Loucy (cell line): Measurements from ENCODE around the gene MCF2L.

Experiments
- H2AFZ ChIP-seq: fragments of 200-600 bp; sonication (generic); 2 replicates; pipeline ENCODE4 v1.6.0; 2016; ENCODE audit warnings: antibody characterized with exemption, mild to moderate bottlenecking, low read length, moderate library complexity
- H3F3A ChIP-seq: fragments of 200-600 bp; 2 replicates; pipeline ENCODE4 v1.6.0; 2016; ENCODE audit warnings: antibody characterized with exemption, low read depth, mild to moderate bottlenecking
- H3K27me3 ChIP-seq: fragments of 200-600 bp; sonication (generic); 2 replicates; pipeline ENCODE4 v1.6.1; 2014; ENCODE audit warnings: low read length, mild to moderate bottlenecking; ENCODE audit not compliant: insufficient read depth, poor library complexity, severe bottlenecking
- H3K36me3 ChIP-seq: fragments of 200-600 bp; sonication (generic); 2 replicates; pipeline ENCODE4 v1.6.1; 2016; ENCODE audit warnings: low read length; ENCODE audit not compliant: insufficient read depth
- H3K4me1 ChIP-seq: fragments of 200-600 bp; sonication (generic); 2 replicates; pipeline ENCODE4 v1.5.1; 2014; ENCODE audit warnings: low read length, mild to moderate bottlenecking; ENCODE audit not compliant: insufficient read depth, poor library complexity, severe bottlenecking
- H3K4me2 ChIP-seq: fragments of 200-600 bp; sonication (generic); 2 replicates; pipeline ENCODE4 v1.6.0; 2014; ENCODE audit warnings: antibody characterized with exemption, low read length, low read depth, mild to moderate bottlenecking; ENCODE audit not compliant: poor library complexity, severe bottlenecking
- H3K4me3 ChIP-seq: fragments of 200-600 bp; sonication (generic); 2 replicates; pipeline ENCODE4 v1.5.1; 2014; ENCODE audit warnings: low read length, mild to moderate bottlenecking, mixed read lengths; ENCODE audit not compliant: poor library complexity, severe bottlenecking
- H3K79me2 ChIP-seq: fragments of 200-600 bp; sonication (generic); 2 replicates; pipeline ENCODE4 v1.6.1; 2014; ENCODE audit warnings: low read length; ENCODE audit not compliant: insufficient read depth
- H3K9ac ChIP-seq: fragments of 200-600 bp; sonication (generic); 2 replicates; pipeline ENCODE4 v1.6.0; 2014; ENCODE audit warnings: mild to moderate bottlenecking, low read depth, low read length, moderate library complexity; ENCODE audit not compliant: poor library complexity, severe bottlenecking
- H3K9me2 ChIP-seq: fragments of 200-600 bp; sonication (generic); replicated peaks from 2 replicates; pipeline ENCODE4 v1.6.1; 2016; ENCODE audit warnings: low read depth, low read length, mixed read lengths
- H3K9me3 ChIP-seq: fragments of 200-600 bp; sonication (generic); 2 replicates; pipeline ENCODE4 v1.6.1; 2014; ENCODE audit warnings: mild to moderate bottlenecking, antibody characterized with exemption, low read length, low read depth; ENCODE audit not compliant: insufficient read depth
- H4K20me1 ChIP-seq: fragments of 200-600 bp; sonication (generic); 2 replicates; pipeline ENCODE4 v1.6.0; 2014; ENCODE audit warnings: antibody characterized with exemption, low read length, mild to moderate bottlenecking; ENCODE audit not compliant: insufficient read depth, poor library complexity, severe bottlenecking
- CTCF ChIP-seq: fragments of 200-600 bp; sonication (generic); conservative IDR thresholded peaks from 2 replicates; pipeline ENCODE4 v1.5.1; 2014; ENCODE audit warnings: mild to moderate bottlenecking, antibody characterized with exemption, low read length
- EZH2phosphoT487 ChIP-seq: fragments of 200-600 bp; IDR thresholded peaks from 2 replicates; pipeline ENCODE4 v1.6.1; 2018; ENCODE audit warnings: antibody characterized with exemption, mild to moderate bottlenecking, moderate library complexity, borderline replicate concordance

Gene MCF2L

GRCh38 chr13:113094410-113094800 lies 125.4 kb downstream of the MCF2L start:
- TF ChIP-seq EZH2phosphoT487, result no peak

GRCh38 chr13:113095146-113096051 lies 126.4 kb downstream of the MCF2L start:
- Histone ChIP-seq H3K4me1 (no peaks in the 10 kb centered on the region), H3K9me3 (no peaks in the 10 kb centered on the region), H3K4me3 (no peak overlapping the region), H3K9me2 (no peaks in the 10 kb centered on the region), H3F3A (no peaks in the 10 kb centered on the region), H2AFZ (no peak overlapping the region), H3K36me3 (no peaks in the 10 kb centered on the region), H3K27me3 (no peaks in the 10 kb centered on the region), H3K79me2 (no peaks in the 10 kb centered on the region), H3K4me2 (no peak overlapping the region), H4K20me1 (no peaks in the 10 kb centered on the region), H3K9ac (no peak overlapping the region)
- TF ChIP-seq CTCF (no peak), EZH2phosphoT487 (no peak)

More at GRCh38 chr13:113094410-113094800, 125.4 kb downstream of the MCF2L start:
- H3K9me2 ChIP-seq, result no peaks in the 10 kb centered on the region
- H3K9me3 ChIP-seq, result no peaks in the 10 kb centered on the region
- H3K9ac ChIP-seq, result no peak overlapping the region
- H3K4me1 ChIP-seq, result no peaks in the 10 kb centered on the region
- H2AFZ ChIP-seq, result no peak overlapping the region
- H4K20me1 ChIP-seq, result no peaks in the 10 kb centered on the region
- no peak overlapping the region for H3K4me2 ChIP-seq
- H3K27me3 ChIP-seq, result no peaks in the 10 kb centered on the region
- no peak overlapping the region for H3K4me3 ChIP-seq
- no peaks in the 10 kb centered on the region for H3K36me3 ChIP-seq
- no peaks in the 10 kb centered on the region for H3K79me2 ChIP-seq
- no peaks in the 10 kb centered on the region for H3F3A ChIP-seq

- no peak overlapping the region for H3K4me3 ChIP-seq
- H3K27me3 ChIP-seq, result no peaks in the 10 kb centered on the region
- no peaks in the 10 kb centered on the region for H3K9me2 ChIP-seq
- no peak overlapping the region for H2AFZ ChIP-seq
- H3K4me2 ChIP-seq, result no peak overlapping the region
- H3K79me2 ChIP-seq, result no peaks in the 10 kb centered on the region
- H3K4me1 ChIP-seq, result no peaks in the 10 kb centered on the region
- no peaks in the 10 kb centered on the region for H3F3A ChIP-seq
- TF ChIP-seq CTCF (no peak), EZH2phosphoT487 (no peak)
- no peaks in the 10 kb centered on the region for H4K20me1 ChIP-seq
- no peaks in the 10 kb centered on the region for H3K9me3 ChIP-seq
- H3K36me3 ChIP-seq, result no peaks in the 10 kb centered on the region
- no peak overlapping the region for H3K9ac ChIP-seq
Observed at GRCh38 chr13:113096052-113096744, 127.2 kb downstream of the MCF2L start.
